HUES64 (cell line): ENCODE data around the gene PBX4.
A peak's percentile ranks its signal among the peaks of the same experiment; 100 is the strongest.
"Not testable (repeated sequence)": the region's sequence is repeated elsewhere in the genome, so short reads cannot be mapped to it uniquely, and the experiment has no call there.

Experiments used
- H3K27ac ChIP-seq: 2 replicates; pipeline ENCODE4 v1.7.0; 2013; ENCODE audit warnings: low read depth, low read length, inconsistent platforms
- H3K27me3 ChIP-seq: 2 replicates; pipeline ENCODE4 v1.6.1; 2013; ENCODE audit warnings: mild to moderate bottlenecking, low read length; ENCODE audit not compliant: insufficient read depth
- H3K36me3 ChIP-seq: 2 replicates; pipeline ENCODE4 v1.6.1; 2013; ENCODE audit warnings: mild to moderate bottlenecking, low read length; ENCODE audit not compliant: insufficient read depth
- H3K4me1 ChIP-seq: 2 replicates; pipeline ENCODE4 v1.6.1; 2013; ENCODE audit warnings: mild to moderate bottlenecking, low read length, moderate library complexity; ENCODE audit not compliant: insufficient read depth
- H3K4me3 ChIP-seq: 2 replicates; pipeline ENCODE4 v1.5.1; 2013; ENCODE audit warnings: mild to moderate bottlenecking, low read length, moderate library complexity
- H3K9ac ChIP-seq: 2 replicates; pipeline ENCODE4 v1.6.1; 2013; ENCODE audit warnings: mild to moderate bottlenecking, low read depth, low read length
- H3K9me3 ChIP-seq: 2 replicates; pipeline ENCODE4 v1.6.1; 2013; ENCODE audit warnings: low read depth, low read length; ENCODE audit not compliant: insufficient read depth
- WGBS: fragments of 150-250, 120-280 bp; methylation state at CpG from one replicate; pipeline ENCODE4 v1.1.7; 2013; ENCODE audit warnings: missing lambda C conversion rate; 5-methylcytosine and 5-hydroxymethylcytosine counted together

Gene PBX4

DNA sequence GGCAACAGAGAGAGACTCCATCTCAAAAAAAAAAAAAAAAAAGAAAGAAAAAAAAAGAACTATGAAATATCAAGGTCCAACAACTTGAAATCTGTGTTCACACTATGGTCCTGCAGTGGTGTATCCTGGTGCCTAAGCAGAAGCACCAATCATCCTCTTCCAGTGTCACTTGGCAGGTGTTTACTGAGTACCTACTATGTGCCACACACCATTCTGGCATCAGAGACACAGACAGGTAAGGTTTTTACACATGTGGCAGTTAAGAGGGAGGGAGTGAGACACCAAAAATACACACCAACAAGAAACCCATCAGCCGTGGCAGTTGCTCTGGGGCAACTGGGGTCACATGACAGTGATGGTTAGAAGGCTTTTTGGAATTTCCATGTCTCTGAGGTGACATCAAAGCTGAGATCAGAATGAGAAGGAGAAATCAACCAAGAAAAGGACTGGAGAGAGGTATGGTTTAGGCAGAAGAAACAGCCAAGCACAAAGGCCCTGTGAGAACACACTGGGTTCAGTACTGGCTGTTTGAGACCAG lies 17.6 kb downstream of the PBX4 start:
- 0 out of 2 replicates have a peak, but pooled peaks cover 3% of the 10 kb centered on the region for H3K36me3 ChIP-seq
- no peak overlapping the region for H3K4me3 ChIP-seq
- no peaks in the 10 kb centered on the region for H3K9me3 ChIP-seq
- peaks cover 12% of the 10 kb centered on the region for H3K4me1 ChIP-seq
- no peaks in the 10 kb centered on the region for H3K27me3 ChIP-seq
- H3K9ac ChIP-seq, result no peak overlapping the region
- WGBS, result 92% methylated on average over 1 of the region's 1 CpG
- no peak overlapping the region for H3K27ac ChIP-seq

DNA sequence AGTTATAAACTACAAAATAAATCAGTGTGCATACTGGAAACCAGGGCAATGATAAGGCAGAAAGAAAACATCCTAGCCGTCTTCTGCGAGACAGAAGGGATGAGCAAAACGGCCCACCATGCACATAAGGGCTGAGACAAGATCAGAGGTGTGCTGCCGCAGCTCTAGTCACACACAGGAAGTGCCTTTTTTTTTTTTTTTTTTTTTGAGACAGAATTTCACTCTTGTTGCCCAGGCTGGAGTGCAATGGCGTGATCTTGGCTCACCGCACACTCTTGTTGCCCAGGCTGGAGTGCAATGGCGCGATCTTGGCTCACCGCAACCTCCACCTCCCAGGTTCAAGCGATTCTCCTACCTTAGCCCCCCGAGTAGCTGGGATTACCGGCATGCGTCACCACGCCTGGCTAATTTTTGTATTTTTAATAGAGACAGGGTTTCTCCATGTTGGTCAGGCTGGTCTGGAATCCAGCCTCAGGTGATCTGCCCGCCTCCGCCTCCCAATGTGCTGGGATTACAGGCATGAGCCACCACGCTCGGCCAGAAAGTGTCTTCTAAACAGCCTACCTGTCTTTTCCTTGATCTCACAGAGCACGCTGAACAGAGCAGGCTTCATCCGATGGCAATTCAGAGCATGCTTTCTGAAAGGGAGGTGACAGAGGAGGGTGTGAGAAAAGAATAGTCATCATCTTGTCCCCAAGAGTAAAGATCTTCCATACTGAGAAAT lies 19.6 kb downstream of the PBX4 start:
- not testable (repeated sequence) for H3K27ac ChIP-seq, H3K4me3 ChIP-seq, H3K36me3 ChIP-seq, H3K9ac ChIP-seq, H3K27me3 ChIP-seq, H3K9me3 ChIP-seq
- WGBS, result 96% methylated on average over 20 of the region's 20 CpGs
- peaks cover 12% of the 10 kb centered on the region for H3K4me1 ChIP-seq

DNA sequence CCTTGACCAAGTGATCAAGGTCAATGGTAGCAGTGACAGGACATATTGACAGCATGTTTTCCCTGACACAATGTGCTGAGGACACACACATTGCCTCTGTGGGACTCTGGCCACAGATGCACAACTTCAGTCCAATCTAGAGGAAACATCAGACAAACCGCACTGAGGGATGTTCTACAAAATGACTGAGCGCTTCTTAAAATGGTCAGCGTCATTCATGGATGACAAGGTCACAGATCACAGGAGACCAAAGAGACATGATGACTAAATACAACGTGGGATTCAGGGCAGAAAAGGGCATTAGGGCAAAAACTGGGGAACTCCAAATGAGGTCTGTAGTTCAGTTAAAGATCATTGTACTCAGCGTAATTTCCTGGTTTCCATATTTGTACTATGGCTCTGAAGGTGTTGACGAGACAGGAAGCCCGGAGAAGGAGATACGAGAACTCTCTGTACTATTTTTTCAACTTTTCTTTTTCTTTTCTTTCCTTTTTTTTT lies 20.6 kb downstream of the PBX4 start:
- Histone ChIP-seq H3K27me3 (no peaks in the 10 kb centered on the region), H3K4me1 (peaks cover 9% of the 10 kb centered on the region), H3K36me3 (0 out of 2 replicates have a peak, but pooled peaks cover 3% of the 10 kb centered on the region), H3K9ac (no peak overlapping the region), H3K27ac (no peak overlapping the region), H3K4me3 (no peak overlapping the region), H3K9me3 (no peaks in the 10 kb centered on the region)
- 91% methylated on average over 8 of the region's 8 CpGs for WGBS

DNA sequence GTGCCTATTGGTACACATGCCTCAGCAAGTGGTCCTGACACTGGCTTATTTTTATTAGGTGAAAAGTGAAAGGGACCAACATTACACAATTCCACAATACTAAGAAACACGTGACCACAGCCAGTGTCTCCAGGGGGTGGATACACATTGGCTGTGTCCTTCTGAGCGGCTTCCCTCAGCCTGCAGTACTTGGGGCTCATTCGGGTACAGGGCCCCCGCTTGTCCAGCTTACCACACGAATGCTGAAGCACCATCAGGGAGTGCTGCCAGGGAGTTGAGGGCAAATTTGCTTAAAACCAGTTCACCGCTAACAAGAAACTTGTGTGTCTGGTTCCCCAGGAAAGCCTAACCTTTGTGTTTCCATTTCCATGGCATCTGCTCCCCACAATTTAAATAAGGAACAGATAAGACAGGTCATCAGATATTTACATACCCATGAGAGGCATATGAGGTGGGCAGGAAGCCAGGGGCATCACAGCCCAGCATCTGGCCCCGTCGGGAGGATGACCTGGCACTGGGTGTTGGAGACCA lies 23.3 kb downstream of the PBX4 start:
- WGBS, result 89% methylated on average over 8 of the region's 8 CpGs
- Histone ChIP-seq H3K36me3 (0 out of 2 replicates have a peak, but pooled peaks cover 3% of the 10 kb centered on the region), H3K9ac (no peak overlapping the region), H3K27me3 (no peaks in the 10 kb centered on the region), H3K9me3 (no peaks in the 10 kb centered on the region), H3K4me1 (peaks cover 12% of the 10 kb centered on the region), H3K27ac (no peak overlapping the region), H3K4me3 (no peak overlapping the region)

DNA sequence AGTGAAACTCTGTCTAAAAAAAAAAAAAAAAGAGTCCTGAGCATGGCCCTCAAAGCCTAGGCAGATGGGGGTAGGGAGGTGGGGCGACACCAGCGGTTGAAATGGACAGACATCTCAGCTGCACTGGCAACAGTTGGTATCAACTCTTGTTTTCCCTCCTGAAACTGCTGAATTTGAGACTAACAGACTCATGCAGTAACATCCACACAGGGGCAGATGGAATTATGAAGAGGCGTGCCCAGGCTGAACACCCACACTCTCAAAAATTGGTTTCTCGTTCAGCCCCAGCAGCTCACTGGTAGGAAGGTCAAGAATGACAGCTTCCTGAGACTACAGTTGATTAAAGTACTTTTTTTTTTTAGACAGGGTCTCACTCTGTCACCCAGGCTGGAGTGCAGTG lies 24.1 kb downstream of the PBX4 start:
- no peak overlapping the region for H3K9ac ChIP-seq
- H3K4me1 ChIP-seq, result peaks cover 12% of the 10 kb centered on the region
- H3K27ac ChIP-seq, result no peak overlapping the region

DNA sequence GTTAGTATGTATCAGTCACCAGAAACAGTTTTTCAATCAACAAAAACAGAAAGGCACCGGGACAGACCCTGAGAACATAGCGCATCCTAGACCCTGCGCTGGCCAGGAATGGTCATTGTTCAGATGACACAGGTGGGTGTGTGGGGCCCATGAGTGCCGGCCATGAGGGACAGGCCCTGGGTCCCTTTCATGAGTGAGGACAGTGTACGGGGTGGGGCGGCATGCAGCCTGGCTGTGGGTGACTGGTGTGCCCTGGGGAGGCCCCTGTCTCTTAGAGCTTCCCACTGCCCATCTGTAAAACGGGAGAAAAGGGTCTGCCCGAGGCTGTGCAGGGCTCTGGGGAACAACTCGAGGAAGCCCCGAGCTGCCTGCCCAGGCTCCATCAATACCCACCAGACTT lies 25.8 kb downstream of the PBX4 start:
- 0 out of 2 replicates have a peak, but pooled peaks cover under 1% of the 10 kb centered on the region for H3K36me3 ChIP-seq
- H3K9me3 ChIP-seq, result no peaks in the 10 kb centered on the region
- H3K27ac ChIP-seq, result no peak overlapping the region
- H3K4me1 ChIP-seq, result peaks cover 12% of the 10 kb centered on the region
- H3K9ac ChIP-seq, result no peak overlapping the region
- 97% methylated on average over 10 of the region's 10 CpGs for WGBS
- H3K27me3 ChIP-seq, result no peaks in the 10 kb centered on the region
- no peak overlapping the region for H3K4me3 ChIP-seq

More for the DNA sequence above, 24.1 kb downstream of the PBX4 start:
- no peaks in the 10 kb centered on the region for H3K9me3 ChIP-seq
- 0 out of 2 replicates have a peak, but pooled peaks cover 3% of the 10 kb centered on the region for H3K36me3 ChIP-seq
- no peaks in the 10 kb centered on the region for H3K27me3 ChIP-seq
- H3K4me3 ChIP-seq, result no peak overlapping the region
- WGBS, result 97% methylated on average over 4 of the region's 4 CpGs

DNA sequence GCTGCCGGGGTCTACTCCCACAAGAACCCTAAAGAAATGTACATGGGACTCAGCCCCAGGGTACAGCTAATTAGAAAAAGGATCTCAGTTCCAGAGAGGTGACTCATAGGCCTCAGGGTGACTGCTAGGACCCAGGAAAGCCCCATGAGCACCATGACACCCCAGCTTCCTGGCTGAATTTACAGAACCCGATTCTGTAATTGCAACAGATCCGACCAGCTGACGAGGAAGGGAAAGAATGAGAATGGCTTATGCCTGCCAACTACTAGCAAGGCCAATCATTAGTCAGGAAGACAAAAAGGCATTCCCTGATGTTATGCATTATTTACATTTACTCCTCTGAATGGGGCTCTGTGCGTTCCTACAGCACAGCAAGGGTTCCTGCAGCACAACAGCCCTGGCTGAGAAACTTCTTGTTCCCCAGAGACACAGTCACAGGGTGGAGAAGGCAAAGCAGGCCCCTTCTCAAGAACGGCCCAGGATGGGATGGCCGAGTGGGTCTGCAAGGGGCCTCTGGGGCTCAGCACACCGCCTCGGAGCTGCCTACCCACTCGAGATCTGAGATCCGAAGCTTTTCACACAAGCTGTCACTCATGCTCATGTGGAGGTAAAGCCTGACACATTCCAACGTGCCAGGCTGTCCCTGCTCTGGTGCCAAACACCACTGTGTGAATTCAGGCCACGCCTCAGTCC lies 27.2 kb downstream of the PBX4 start:
- Histone ChIP-seq H3K9me3 (no peaks in the 10 kb centered on the region), H3K27ac (peak overlapping the region; percentile 70; the same call in 1 of the 2 replicates), H3K9ac (no peak overlapping the region), H3K36me3 (no peaks in the 10 kb centered on the region), H3K4me3 (0 out of 2 replicates have a peak overlapping the region, but pooled peaks have one; percentile 0), H3K4me1 (peaks cover 12% of the 10 kb centered on the region), H3K27me3 (no peaks in the 10 kb centered on the region)
- 53% methylated on average over 12 of the region's 13 CpGs for WGBS

DNA sequence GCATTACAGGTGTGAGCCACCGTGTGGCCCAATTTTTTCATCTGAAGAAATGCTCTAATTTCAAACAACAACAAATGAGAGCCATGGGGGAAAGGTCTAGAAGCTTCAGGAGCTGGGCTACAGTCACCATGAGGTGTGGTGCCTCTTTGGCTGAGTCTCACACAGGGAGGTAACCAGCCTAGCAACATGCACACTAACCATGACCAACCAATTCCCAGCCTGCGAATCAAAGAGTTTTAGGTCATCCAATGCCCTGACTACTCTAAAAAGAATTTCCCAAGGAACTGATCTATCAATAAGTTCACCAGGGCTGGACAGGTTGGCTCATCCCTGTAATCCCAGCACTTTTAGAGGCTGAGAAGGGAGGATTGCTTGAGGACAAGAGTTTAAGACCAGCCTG lies 29.9 kb downstream of the PBX4 start:
- H3K9ac ChIP-seq, result no peak overlapping the region
- WGBS, result 86% methylated on average over 2 of the region's 2 CpGs
- H3K27ac ChIP-seq, result no peak overlapping the region
- no peaks in the 10 kb centered on the region for H3K36me3 ChIP-seq
- H3K27me3 ChIP-seq, result no peaks in the 10 kb centered on the region
- peaks cover 12% of the 10 kb centered on the region for H3K4me1 ChIP-seq
- no peak overlapping the region for H3K4me3 ChIP-seq
- H3K9me3 ChIP-seq, result no peaks in the 10 kb centered on the region

DNA sequence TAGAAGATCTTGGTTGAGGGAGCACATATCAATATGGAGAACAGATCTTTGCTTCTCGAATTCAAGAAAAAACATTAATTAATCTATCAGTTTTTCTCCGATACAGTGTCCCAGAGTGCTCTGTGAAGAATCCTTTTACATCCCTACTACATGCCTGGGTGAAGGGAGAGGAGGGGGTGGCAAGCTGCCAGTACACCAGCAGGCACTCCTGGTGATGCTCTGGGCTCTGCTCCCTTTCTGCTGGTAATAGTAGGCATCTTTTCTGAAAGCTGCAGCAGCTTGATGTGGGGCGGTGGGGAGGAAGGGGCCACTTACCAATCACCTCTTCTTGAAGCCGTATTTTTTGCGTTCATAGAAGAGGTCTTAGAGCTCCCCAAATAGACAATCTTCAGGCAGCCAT lies 30.7 kb downstream of the PBX4 start:
- H3K27ac ChIP-seq, result no peak overlapping the region

DNA sequence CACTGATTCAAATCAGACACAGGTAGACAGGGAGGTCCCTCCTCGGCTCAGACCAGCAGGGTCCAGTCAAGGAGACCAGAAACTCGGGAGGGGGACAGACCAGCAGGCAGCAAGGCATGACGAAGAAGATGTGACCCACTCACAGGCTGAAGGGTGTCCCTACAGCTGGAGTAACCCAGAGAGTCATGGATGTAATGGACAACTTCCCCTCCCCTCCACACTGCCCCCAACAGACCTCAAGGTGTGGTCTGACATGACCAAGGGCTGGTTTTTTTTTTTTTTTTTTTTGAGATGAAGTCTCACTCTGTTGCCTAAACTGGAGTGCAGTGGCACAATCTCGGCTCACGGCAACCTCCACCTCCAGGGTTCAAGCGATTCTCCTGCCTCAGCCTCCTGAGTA lies 34.1 kb downstream of the PBX4 start:
- no peak overlapping the region for H3K4me3 ChIP-seq

More for the DNA sequence above, 30.7 kb downstream of the PBX4 start:
- WGBS, result 95% methylated on average over 4 of the region's 5 CpGs
- no peaks in the 10 kb centered on the region for H3K9me3 ChIP-seq
- no peak overlapping the region for H3K9ac ChIP-seq
- no peak overlapping the region for H3K4me3 ChIP-seq
- peaks cover 12% of the 10 kb centered on the region for H3K4me1 ChIP-seq
- no peaks in the 10 kb centered on the region for H3K36me3 ChIP-seq
- H3K27me3 ChIP-seq, result no peaks in the 10 kb centered on the region

DNA sequence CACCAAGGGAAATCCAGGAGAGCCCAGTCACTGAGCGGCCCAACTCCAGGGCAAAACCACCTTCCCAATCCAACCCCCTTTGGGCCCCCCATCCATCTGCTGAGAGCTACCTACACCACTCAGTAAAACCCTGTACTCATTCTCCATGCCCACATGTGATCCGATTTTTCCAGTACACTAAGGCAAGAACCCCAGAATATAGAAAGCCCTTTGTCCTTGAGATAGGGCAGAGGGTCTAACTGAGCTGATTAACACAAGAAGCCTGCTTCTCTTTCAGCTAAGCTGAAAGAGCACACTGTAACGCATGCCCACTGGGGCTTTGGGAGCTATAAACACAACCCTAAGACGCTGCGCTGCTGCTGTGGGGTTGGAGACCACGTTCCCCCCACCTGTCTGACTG lies 36.0 kb downstream of the PBX4 start:
- H3K27me3 ChIP-seq, result no peaks in the 10 kb centered on the region
- no peaks in the 10 kb centered on the region for H3K9me3 ChIP-seq
- no peak overlapping the region for H3K9ac ChIP-seq
- H3K4me3 ChIP-seq, result no peak overlapping the region
- H3K36me3 ChIP-seq, result no peaks in the 10 kb centered on the region
- no peak overlapping the region for H3K27ac ChIP-seq
- 89% methylated on average over 6 of the region's 6 CpGs for WGBS
- no peaks in the 10 kb centered on the region for H3K4me1 ChIP-seq

More for the DNA sequence above, 34.1 kb downstream of the PBX4 start:
- Histone ChIP-seq H3K36me3 (no peaks in the 10 kb centered on the region), H3K27me3 (no peaks in the 10 kb centered on the region), H3K27ac (no peak overlapping the region), H3K9me3 (no peaks in the 10 kb centered on the region), H3K4me1 (no peaks in the 10 kb centered on the region), H3K9ac (no peak overlapping the region)
- WGBS, result 90% methylated on average over 6 of the region's 6 CpGs
